ENCODE data around the gene RBM38. TPM values are rescaled to one million over a fixed set of nuclear protein-coding genes. Genes with fewer than 3 reads are reported as not detected.

RBM38 gene
- total and polyA plus RNA-seq, 3 donors from 2014 or later = 69.6 to 114 (median 108) TPM

- H3K4me1 ChIP-seq = peaks cover 16% of the 10 kb centered on the region
- H3K36me3 ChIP-seq (ENCODE audit: low read depth, missing control alignments) = no peaks in the 10 kb centered on the region
- DNase-seq = no peak
- H3K9me3 ChIP-seq = no peaks in the 10 kb centered on the region
- TF ChIP-seq CTCF (IDR thresholded peaks at IDR 0.05) = no peak
- TF ChIP-seq POLR2A (IDR thresholded peaks at IDR 0.05) = no peak
- intact Hi-C loops (cut with DNase I; ENCODE audit: low total_unique reads) = no loop called here
- H3K4me3 ChIP-seq = no peak overlapping the region
- 93 to 100% methylated on average over 5 to 6 of the region's 6 CpGs for WGBS, 2 donors
- H3K27ac ChIP-seq = no peak overlapping the region
- H3K27me3 ChIP-seq = no peaks in the 10 kb centered on the region
Observed at GRCh38 chr20:57385940-57386339, 5.3 kb upstream of the RBM38 start.

GRCh38 chr20:57386762-57387161 lies 4.4 kb upstream of the RBM38 start:
- intact Hi-C loops (cut with DNase I; ENCODE audit: low total_unique reads) = no loop called here
- Histone ChIP-seq H3K4me1 (peaks cover 16% of the 10 kb centered on the region), H3K9me3 (no peaks in the 10 kb centered on the region), H3K4me3 (no peak overlapping the region), H3K36me3 (ENCODE audit: low read depth, missing control alignments) (no peaks in the 10 kb centered on the region), H3K27me3 (no peaks in the 10 kb centered on the region), H3K27ac (no peak overlapping the region)
- WGBS, 2 donors = 94% methylated on average over 3 to 4 of the region's 4 CpGs
- TF ChIP-seq CTCF (IDR thresholded peaks at IDR 0.05) (no peak), POLR2A (IDR thresholded peaks at IDR 0.05) (no peak)
- no peak for DNase-seq

- Histone ChIP-seq H3K4me3 (no peak overlapping the region), H3K36me3 (ENCODE audit: low read depth, missing control alignments) (no peaks in the 10 kb centered on the region), H3K27me3 (no peaks in the 10 kb centered on the region), H3K4me1 (peaks cover 20% of the 10 kb centered on the region), H3K27ac (no peak overlapping the region), H3K9me3 (no peaks in the 10 kb centered on the region)
- DNase-seq = no peak
- intact Hi-C loops (cut with DNase I; ENCODE audit: low total_unique reads) = no loop called here
- TF ChIP-seq POLR2A (IDR thresholded peaks at IDR 0.05) (no peak), CTCF (IDR thresholded peaks at IDR 0.05) (no peak)
- 90% methylated on average over 5 to 8 of the region's 8 CpGs for WGBS, 2 donors
Observed at GRCh38 chr20:57387463-57387862, 3.7 kb upstream of the RBM38 start.

GRCh38 chr20:57387945-57388371 lies 3.2 kb upstream of the RBM38 start:
- intact Hi-C loops (cut with DNase I; ENCODE audit: low total_unique reads) = no loop called here
- no peak overlapping the region for H3K27ac ChIP-seq
- no peaks in the 10 kb centered on the region for H3K9me3 ChIP-seq
- H3K4me1 ChIP-seq = peaks cover 25% of the 10 kb centered on the region
- no peak overlapping the region for H3K4me3 ChIP-seq
- WGBS, 2 donors = 79 to 85% methylated on average over 7 of the region's 7 CpGs
- TF ChIP-seq CTCF (IDR thresholded peaks at IDR 0.05) (no peak), POLR2A (IDR thresholded peaks at IDR 0.05) (no peak)
- no peak for DNase-seq
- H3K36me3 ChIP-seq (ENCODE audit: low read depth, missing control alignments) = no peaks in the 10 kb centered on the region
- no peaks in the 10 kb centered on the region for H3K27me3 ChIP-seq

- intact Hi-C loops (cut with DNase I; ENCODE audit: low total_unique reads) = no loop called here
- H3K27ac ChIP-seq = peak overlapping the region; percentile 61 to 77
- peak; percentile 80 for DNase-seq
- H3K4me1 ChIP-seq = peaks cover 33% of the 10 kb centered on the region
- H3K9me3 ChIP-seq = no peaks in the 10 kb centered on the region
- no peaks in the 10 kb centered on the region for H3K36me3 ChIP-seq (ENCODE audit: low read depth, missing control alignments)
- TF ChIP-seq POLR2A (IDR thresholded peaks at IDR 0.05) (no peak), CTCF (IDR thresholded peaks at IDR 0.05) (peak; percentile 8 to 18 (median 17))
- H3K27me3 ChIP-seq = no peaks in the 10 kb centered on the region
- 5 to 10% methylated on average over 25 to 42 of the region's 57 CpGs for WGBS, 2 donors
- peak overlapping the region; percentile 29 to 52 for H3K4me3 ChIP-seq
Observed at GRCh38 chr20:57388953-57389694, 2.1 kb upstream of the RBM38 start.

Data from testis (tissue), 3 donors.